Mesenchymal stem cell (in vitro differentiated cells and primary cell): ENCODE data around the gene BUD31.

ENCODE experiments used
- DNase-seq: peaks from one replicate; pipeline ENCODE4 v3.0.0-alpha.2; 2013
- H2AFZ ChIP-seq: one replicate; pipeline ENCODE4 v1.6.1; 2013; ENCODE audit warnings: low read depth, mild to moderate bottlenecking, control low read depth, inconsistent platforms, low read length, moderate library complexity
- H2AK5ac ChIP-seq: 2 replicates; pipeline ENCODE4 v1.6.1; 2013; ENCODE audit warnings: low read length, moderate library complexity, mild to moderate bottlenecking, inconsistent platforms; ENCODE audit not compliant: severe bottlenecking
- H2BK120ac ChIP-seq: one replicate; pipeline ENCODE4 v1.6.1; 2013; ENCODE audit warnings: low read depth, mild to moderate bottlenecking, inconsistent platforms, low read length, moderate library complexity
- H2BK12ac ChIP-seq, 2 experiments: one replicate each; pipeline ENCODE4 v1.6.1; 2013; ENCODE audit warnings: inconsistent platforms in 2 of 2, low read length in 2 of 2, mild to moderate bottlenecking in 2 of 2, moderate library complexity in 2 of 2, control low read depth in 1 of 2
- H2BK15ac ChIP-seq: one replicate; pipeline ENCODE4 v1.6.1; 2013; ENCODE audit warnings: mild to moderate bottlenecking, low read depth, inconsistent platforms; ENCODE audit not compliant: poor library complexity, severe bottlenecking
- H2BK5ac ChIP-seq: 2 replicates; pipeline ENCODE4 v1.6.1; 2013; ENCODE audit warnings: low read depth, mild to moderate bottlenecking, low read length, control low read depth, inconsistent platforms; ENCODE audit not compliant: poor library complexity, severe bottlenecking
- H3K14ac ChIP-seq, 2 experiments: one replicate each; pipeline ENCODE4 v1.6.1; 2013; ENCODE audit warnings: inconsistent platforms in 2 of 2, low read length in 2 of 2, control low read depth in 1 of 2, mild to moderate bottlenecking in 1 of 2, moderate library complexity in 1 of 2
- H3K18ac ChIP-seq, 2 experiments: one replicate each; pipeline ENCODE4 v1.6.1; 2013; ENCODE audit warnings: inconsistent platforms in 2 of 2, low read length in 2 of 2, control low read depth in 1 of 2, low read depth in 1 of 2, mild to moderate bottlenecking in 1 of 2
- H3K23ac ChIP-seq, 2 experiments: one replicate each; pipeline ENCODE4 v1.6.1; 2013; ENCODE audit warnings: inconsistent platforms in 2 of 2, low read length in 2 of 2, mild to moderate bottlenecking in 2 of 2, moderate library complexity in 2 of 2, control low read depth in 1 of 2
- H3K27ac ChIP-seq: 2 replicates; pipeline ENCODE4 v1.5.1; 2013; ENCODE audit warnings: mild to moderate bottlenecking, moderate library complexity, low read length, control low read depth, inconsistent platforms; ENCODE audit not compliant: poor library complexity, severe bottlenecking
- H3K27me3 ChIP-seq, 2 experiments: 2 replicates each; pipeline versions ENCODE4 v1.6.1 to v1.7.0; 2013; ENCODE audit warnings: low read length in 2 of 2, mild to moderate bottlenecking in 2 of 2, moderate library complexity in 2 of 2, control low read depth in 1 of 2, inconsistent platforms in 1 of 2; ENCODE audit not compliant: control insufficient read depth in 1 of 2, insufficient read depth in 1 of 2
- H3K36me3 ChIP-seq, 2 experiments: 2 replicates each; pipeline versions ENCODE4 v1.6.1 to v1.7.0; 2013; ENCODE audit warnings: low read length in 2 of 2, control low read depth in 1 of 2, inconsistent platforms in 1 of 2, low read depth in 1 of 2, mild to moderate bottlenecking in 1 of 2; ENCODE audit not compliant: insufficient read depth in 2 of 2, control insufficient read depth in 1 of 2
- H3K4ac ChIP-seq, 2 experiments: one replicate each; pipeline ENCODE4 v1.6.1; 2013; ENCODE audit warnings: inconsistent platforms in 2 of 2, low read length in 2 of 2, mild to moderate bottlenecking in 2 of 2, moderate library complexity in 2 of 2, control low read depth in 1 of 2, low read depth in 1 of 2
- H3K4me1 ChIP-seq: 2 replicates; pipeline ENCODE4 v1.6.1; 2013; ENCODE audit warnings: low read depth, low read length, control low read depth; ENCODE audit not compliant: control insufficient read depth, insufficient read depth
- H3K4me2 ChIP-seq: 2 replicates; pipeline ENCODE4 v1.6.1; 2013; ENCODE audit warnings: low read length, mild to moderate bottlenecking, inconsistent platforms; ENCODE audit not compliant: poor library complexity, severe bottlenecking
- H3K4me3 ChIP-seq, 2 experiments: 2 replicates each; pipeline versions ENCODE4 v1.5.1 to v1.7.0; 2013; ENCODE audit warnings: low read length in 2 of 2, mild to moderate bottlenecking in 2 of 2, control low read depth in 1 of 2, low read depth in 1 of 2; ENCODE audit not compliant: insufficient read depth in 1 of 2
- H3K79me1 ChIP-seq: replicated peaks from 2 replicates; pipeline ENCODE4 v1.6.1; 2013; ENCODE audit warnings: mild to moderate bottlenecking, control low read depth, low read length, inconsistent platforms; ENCODE audit not compliant: poor library complexity, severe bottlenecking
- H3K9ac ChIP-seq: 2 replicates; pipeline ENCODE4 v1.7.0; 2013; ENCODE audit warnings: mild to moderate bottlenecking, low read length, moderate library complexity
- H3K9me3 ChIP-seq: 2 replicates; pipeline ENCODE4 v1.7.0; 2013; ENCODE audit warnings: mild to moderate bottlenecking, low read length; ENCODE audit not compliant: control insufficient read depth
- H4K8ac ChIP-seq: one replicate; pipeline ENCODE4 v1.6.1; 2013; ENCODE audit warnings: inconsistent platforms, mild to moderate bottlenecking, low read length, moderate library complexity
- H4K91ac ChIP-seq: one replicate; pipeline ENCODE4 v1.6.1; 2013; ENCODE audit warnings: mild to moderate bottlenecking, low read length, inconsistent platforms
- WGBS: methylation state at CpG from one replicate; pipeline ENCODE4 v1.1.7; 2013; ENCODE audit warnings: mixed read lengths; 5-methylcytosine and 5-hydroxymethylcytosine counted together

Gene BUD31

GRCh38 chr7:99418260-99418659 is 9.5 kb downstream of the BUD31 start:
- Histone ChIP-seq H3K79me1 (peaks cover 32% of the 10 kb centered on the region), H2BK5ac (no peak overlapping the region), H3K27ac (no peak overlapping the region), H2BK120ac (no peak overlapping the region), H3K18ac (no peak overlapping the region), H3K27me3 (no peaks in the 10 kb centered on the region), H4K8ac (no peak overlapping the region), H2BK12ac (no peak overlapping the region), H3K4me3 (no peak overlapping the region), H2AK5ac (no peak overlapping the region), H3K4me2 (no peak overlapping the region), H3K14ac (no peak overlapping the region), H4K91ac (no peak overlapping the region), H3K4me1 (no peaks in the 10 kb centered on the region), H2BK15ac (no peak overlapping the region), H3K9ac (no peak overlapping the region), H3K4ac (no peak overlapping the region), H3K23ac (no peak overlapping the region), H2AFZ (no peak overlapping the region), H3K36me3 (peaks cover 78 to 92% of the 10 kb centered on the region in 2 experiments), H3K9me3 (no peaks in the 10 kb centered on the region)
- 98% methylated on average over 7 of the region's 9 CpGs for WGBS
- no peak for DNase-seq

GRCh38 chr7:99419323-99420021 is 10.7 kb downstream of the BUD31 start:
- Histone ChIP-seq H2BK120ac (no peak overlapping the region), H3K4ac (no peak overlapping the region), H2AK5ac (no peak overlapping the region), H3K36me3 (peaks cover 82 to 92% of the 10 kb centered on the region in 2 experiments), H4K8ac (no peak overlapping the region), H3K27me3 (no peaks in the 10 kb centered on the region), H2AFZ (no peak overlapping the region), H4K91ac (no peak overlapping the region), H2BK15ac (no peak overlapping the region), H3K23ac (no peak overlapping the region), H3K14ac (no peak overlapping the region), H3K9ac (no peak overlapping the region), H3K4me1 (no peaks in the 10 kb centered on the region), H3K9me3 (no peaks in the 10 kb centered on the region), H2BK12ac (no peak overlapping the region), H3K4me2 (no peak overlapping the region), H3K27ac (no peak overlapping the region), H3K18ac (no peak overlapping the region), H3K4me3 (no peak overlapping the region), H2BK5ac (no peak overlapping the region), H3K79me1 (peaks cover 39% of the 10 kb centered on the region)
- DNase-seq, result no peak
- 96% methylated on average over 29 of the region's 29 CpGs for WGBS

GRCh38 chr7:99420213-99420612 is 11.4 kb downstream of the BUD31 start:
- no peak overlapping the region for H3K4me3 ChIP-seq
- no peaks in the 10 kb centered on the region for H3K9me3 ChIP-seq
- over 99% methylated on average over 5 of the region's 5 CpGs for WGBS
- no peak overlapping the region for H3K14ac ChIP-seq
- H3K4ac ChIP-seq, result no peak overlapping the region
- H3K23ac ChIP-seq, result no peak overlapping the region
- H2BK5ac ChIP-seq, result no peak overlapping the region
- peaks cover 39% of the 10 kb centered on the region for H3K79me1 ChIP-seq
- no peak for DNase-seq
- no peak overlapping the region for H3K27ac ChIP-seq
- H3K9ac ChIP-seq, result no peak overlapping the region
- no peak overlapping the region for H2BK12ac ChIP-seq
- H3K18ac ChIP-seq, result no peak overlapping the region
- H3K27me3 ChIP-seq, result no peaks in the 10 kb centered on the region
- no peak overlapping the region for H4K91ac ChIP-seq
- no peak overlapping the region for H2BK15ac ChIP-seq
- H2AFZ ChIP-seq, result no peak overlapping the region
- no peak overlapping the region for H4K8ac ChIP-seq
- H3K36me3 ChIP-seq, result peaks cover 82 to 92% of the 10 kb centered on the region in 2 experiments
- no peak overlapping the region for H3K4me2 ChIP-seq
- H2AK5ac ChIP-seq, result no peak overlapping the region
- no peaks in the 10 kb centered on the region for H3K4me1 ChIP-seq
- no peak overlapping the region for H2BK120ac ChIP-seq

GRCh38 chr7:99420986-99421385 is 12.2 kb downstream of the BUD31 start:
- WGBS, result 98% methylated on average over 7 of the region's 7 CpGs
- no peaks in the 10 kb centered on the region for H3K4me1 ChIP-seq
- H3K14ac ChIP-seq, result no peak overlapping the region
- no peak overlapping the region for H3K23ac ChIP-seq
- peaks cover 40% of the 10 kb centered on the region for H3K79me1 ChIP-seq
- H4K91ac ChIP-seq, result no peak overlapping the region
- H2BK15ac ChIP-seq, result no peak overlapping the region
- H2BK12ac ChIP-seq, result no peak overlapping the region
- no peak overlapping the region for H2BK120ac ChIP-seq
- peaks cover 86 to 93% of the 10 kb centered on the region in 2 experiments for H3K36me3 ChIP-seq
- H3K9me3 ChIP-seq, result no peaks in the 10 kb centered on the region
- H3K18ac ChIP-seq, result no peak overlapping the region
- no peak overlapping the region for H4K8ac ChIP-seq
- no peak overlapping the region for H3K4me3 ChIP-seq
- H3K27me3 ChIP-seq, result no peaks in the 10 kb centered on the region
- H3K4me2 ChIP-seq, result no peak overlapping the region
- H3K9ac ChIP-seq, result no peak overlapping the region
- no peak overlapping the region for H3K4ac ChIP-seq
- H2BK5ac ChIP-seq, result no peak overlapping the region
- no peak overlapping the region for H2AK5ac ChIP-seq
- H3K27ac ChIP-seq, result no peak overlapping the region
- H2AFZ ChIP-seq, result no peak overlapping the region
- DNase-seq, result no peak
